SK-N-MC (cell line): ENCODE data around the gene INTS4.

ENCODE experiments used
- EZH2 ChIP-seq: fragments of 200-600 bp; sonication (generic); IDR thresholded peaks from one replicate; pipeline ENCODE4 v1.6.1; 2017; ENCODE audit warnings: antibody characterized with exemption
- POLR2AphosphoS5 ChIP-seq: IDR thresholded peaks from 2 replicates; pipeline ENCODE4 v1.6.1; 2012; ENCODE audit warnings: mild to moderate bottlenecking, low read depth, low read length, borderline replicate concordance

GRCh38 chr11:78040691-78041379, 46.4 kb upstream of the INTS4 start:
- no peak for TF ChIP-seq EZH2
- no peak for TF ChIP-seq POLR2AphosphoS5
